ENCODE results near the gene GRIN1. TPM values are rescaled to one million over a fixed set of nuclear protein-coding genes. Genes with fewer than 3 reads are reported as not detected.

GRIN1 gene
- total and polyA plus RNA-seq, 2 of the 13 experiments (the other 11 are each of a cell fraction or from before 2014, with no cell fraction given): 0.13 TPM; not detected in 1

DNA sequence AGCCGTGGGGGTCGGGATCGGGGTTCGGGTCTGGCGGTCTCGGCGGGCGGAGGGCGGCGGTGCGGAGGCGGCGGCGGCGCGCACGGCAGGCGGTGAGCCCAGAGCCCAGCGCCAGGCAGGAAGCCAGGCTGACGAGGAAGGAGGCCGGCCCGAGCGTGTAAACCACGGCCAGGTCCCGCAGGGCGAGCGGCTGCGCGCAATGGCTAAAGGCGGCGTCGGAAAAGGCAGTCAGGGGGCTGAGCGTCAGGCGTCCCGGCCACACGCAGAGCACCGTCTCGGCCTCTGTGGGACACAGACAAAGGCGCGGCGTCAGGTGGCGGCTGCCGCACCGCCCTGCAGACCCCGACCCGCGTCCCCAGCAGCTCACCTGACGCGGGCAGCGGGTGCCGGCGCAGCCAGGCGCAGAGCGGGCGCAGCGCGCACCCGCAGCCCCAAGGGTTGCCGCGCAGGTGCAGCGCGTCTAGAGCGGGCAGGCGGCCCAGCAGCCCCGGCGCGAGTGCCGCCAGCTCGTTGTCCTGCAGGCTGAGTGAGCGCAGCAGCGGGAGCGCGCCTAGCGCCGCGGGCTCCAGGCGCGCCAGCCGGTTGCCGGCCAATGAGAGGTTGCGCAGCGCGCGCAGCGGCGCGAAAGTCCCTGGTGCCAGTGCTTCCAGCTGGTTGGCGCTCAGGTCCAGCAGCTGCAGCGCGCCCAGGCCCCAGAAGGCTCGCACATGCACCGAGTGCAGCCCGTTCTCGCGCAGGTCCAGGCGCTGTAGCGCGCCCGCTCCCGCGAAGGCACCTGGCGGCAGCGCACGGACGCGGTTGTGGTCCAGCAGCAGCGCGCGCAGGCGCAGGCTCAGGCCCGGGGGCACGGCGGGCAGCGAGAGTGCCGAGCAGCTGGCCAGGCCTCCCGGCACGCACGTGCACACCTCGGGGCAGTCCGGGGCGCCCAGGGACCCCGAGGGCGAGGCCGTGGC is 30.2 kb downstream of the GRIN1 start (continued):
- TF ChIP-seq, protein P1, sequence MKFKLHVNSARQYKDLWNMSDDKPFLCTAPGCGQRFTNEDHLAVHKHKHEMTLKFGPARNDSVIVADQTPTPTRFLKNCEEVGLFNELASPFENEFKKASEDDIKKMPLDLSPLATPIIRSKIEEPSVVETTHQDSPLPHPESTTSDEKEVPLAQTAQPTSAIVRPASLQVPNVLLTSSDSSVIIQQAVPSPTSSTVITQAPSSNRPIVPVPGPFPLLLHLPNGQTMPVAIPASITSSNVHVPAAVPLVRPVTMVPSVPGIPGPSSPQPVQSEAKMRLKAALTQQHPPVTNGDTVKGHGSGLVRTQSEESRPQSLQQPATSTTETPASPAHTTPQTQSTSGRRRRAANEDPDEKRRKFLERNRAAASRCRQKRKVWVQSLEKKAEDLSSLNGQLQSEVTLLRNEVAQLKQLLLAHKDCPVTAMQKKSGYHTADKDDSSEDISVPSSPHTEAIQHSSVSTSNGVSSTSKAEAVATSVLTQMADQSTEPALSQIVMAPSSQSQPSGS (CRISPR knock-in tag; IDR thresholded peaks at IDR 0.05): no peak
- TF ChIP-seq ZNF749 (CRISPR knock-in tag; IDR thresholded peaks at IDR 0.05; ENCODE audit: borderline replicate concordance): peak; percentile 39; the same call in 1 of the 2 replicates
- no peak for TF ChIP-seq ZNF205 (CRISPR knock-in tag; IDR thresholded peaks at IDR 0.05)
- no peak for TF ChIP-seq ISX (CRISPR knock-in tag; conservative IDR thresholded peaks at IDR 0.05)
- no peak for TF ChIP-seq MAZ (IDR thresholded peaks at IDR 0.05; ENCODE audit: borderline replicate concordance, low read depth, low read length)
- 0 out of 2 replicates have a peak, but pooled peaks have one; percentile 16 for TF ChIP-seq MAZ (CRISPR knock-in tag; IDR thresholded peaks at IDR 0.05; ENCODE audit: low read depth)
- TF ChIP-seq DNMT3B (CRISPR knock-in tag; conservative IDR thresholded peaks at IDR 0.05): no peak
- TF ChIP-seq, protein P2, sequence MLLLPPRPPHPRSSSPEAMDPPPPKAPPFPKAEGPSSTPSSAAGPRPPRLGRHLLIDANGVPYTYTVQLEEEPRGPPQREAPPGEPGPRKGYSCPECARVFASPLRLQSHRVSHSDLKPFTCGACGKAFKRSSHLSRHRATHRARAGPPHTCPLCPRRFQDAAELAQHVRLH (CRISPR knock-in tag; IDR thresholded peaks at IDR 0.05; ENCODE audit: borderline replicate concordance, low read depth): no peak
- TF ChIP-seq ZNF567 (CRISPR knock-in tag; IDR thresholded peaks at IDR 0.05; ENCODE audit: borderline replicate concordance): no peak
- TF ChIP-seq TAF1 (CRISPR knock-in tag; IDR thresholded peaks at IDR 0.05): no peak
- TF ChIP-seq ZNF564 (CRISPR knock-in tag; IDR thresholded peaks at IDR 0.05): no peak
- TF ChIP-seq, protein P3, sequence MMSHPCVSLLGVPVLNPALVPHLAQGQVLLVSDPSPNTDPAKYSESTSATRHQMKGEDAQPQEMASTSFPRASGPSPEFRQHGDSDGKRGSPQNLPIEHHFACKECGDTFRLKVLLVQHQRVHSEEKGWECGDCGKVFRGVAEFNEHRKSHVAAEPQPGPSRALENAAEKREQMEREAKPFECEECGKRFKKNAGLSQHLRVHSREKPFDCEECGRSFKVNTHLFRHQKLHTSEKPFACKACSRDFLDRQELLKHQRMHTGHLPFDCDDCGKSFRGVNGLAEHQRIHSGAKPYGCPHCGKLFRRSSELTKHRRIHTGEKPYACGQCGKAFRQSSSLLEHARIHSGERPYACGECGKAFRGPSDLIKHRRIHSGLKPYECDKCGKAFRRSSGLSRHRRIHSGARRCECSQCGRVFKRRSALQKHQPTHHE (CRISPR knock-in tag; IDR thresholded peaks at IDR 0.05; ENCODE audit: borderline replicate concordance): 0 out of 2 replicates have a peak, but pooled peaks have one; percentile 16
- TF ChIP-seq MTF1 (CRISPR knock-in tag; IDR thresholded peaks at IDR 0.05): no peak
- no peak for TF ChIP-seq ZNF615 (CRISPR knock-in tag; IDR thresholded peaks at IDR 0.05; ENCODE audit: borderline replicate concordance)
- no peak for TF ChIP-seq ZNF678 (CRISPR knock-in tag; IDR thresholded peaks at IDR 0.05)
- TF ChIP-seq IKZF4 (CRISPR knock-in tag; IDR thresholded peaks at IDR 0.05; ENCODE audit: borderline replicate concordance, low read depth, not compliant biosample characterization): no peak
- no peak for TF ChIP-seq POLR2AphosphoS5 (IDR thresholded peaks at IDR 0.05; ENCODE audit: low read depth, low read length)
- TF ChIP-seq KLF12 (CRISPR knock-in tag; IDR thresholded peaks at IDR 0.05; ENCODE audit: borderline replicate concordance): no peak
- 0 out of 2 replicates have a peak, but pooled peaks have one; percentile 16 for TF ChIP-seq MTF2 (CRISPR knock-in tag; IDR thresholded peaks at IDR 0.05; ENCODE audit: borderline replicate concordance)
- no peak for TF ChIP-seq ZSCAN20 (CRISPR knock-in tag; IDR thresholded peaks at IDR 0.05; ENCODE audit: borderline replicate concordance)
- no peak for TF ChIP-seq ZC3H13 (CRISPR knock-in tag; IDR thresholded peaks at IDR 0.05)
- TF ChIP-seq, protein P4, sequence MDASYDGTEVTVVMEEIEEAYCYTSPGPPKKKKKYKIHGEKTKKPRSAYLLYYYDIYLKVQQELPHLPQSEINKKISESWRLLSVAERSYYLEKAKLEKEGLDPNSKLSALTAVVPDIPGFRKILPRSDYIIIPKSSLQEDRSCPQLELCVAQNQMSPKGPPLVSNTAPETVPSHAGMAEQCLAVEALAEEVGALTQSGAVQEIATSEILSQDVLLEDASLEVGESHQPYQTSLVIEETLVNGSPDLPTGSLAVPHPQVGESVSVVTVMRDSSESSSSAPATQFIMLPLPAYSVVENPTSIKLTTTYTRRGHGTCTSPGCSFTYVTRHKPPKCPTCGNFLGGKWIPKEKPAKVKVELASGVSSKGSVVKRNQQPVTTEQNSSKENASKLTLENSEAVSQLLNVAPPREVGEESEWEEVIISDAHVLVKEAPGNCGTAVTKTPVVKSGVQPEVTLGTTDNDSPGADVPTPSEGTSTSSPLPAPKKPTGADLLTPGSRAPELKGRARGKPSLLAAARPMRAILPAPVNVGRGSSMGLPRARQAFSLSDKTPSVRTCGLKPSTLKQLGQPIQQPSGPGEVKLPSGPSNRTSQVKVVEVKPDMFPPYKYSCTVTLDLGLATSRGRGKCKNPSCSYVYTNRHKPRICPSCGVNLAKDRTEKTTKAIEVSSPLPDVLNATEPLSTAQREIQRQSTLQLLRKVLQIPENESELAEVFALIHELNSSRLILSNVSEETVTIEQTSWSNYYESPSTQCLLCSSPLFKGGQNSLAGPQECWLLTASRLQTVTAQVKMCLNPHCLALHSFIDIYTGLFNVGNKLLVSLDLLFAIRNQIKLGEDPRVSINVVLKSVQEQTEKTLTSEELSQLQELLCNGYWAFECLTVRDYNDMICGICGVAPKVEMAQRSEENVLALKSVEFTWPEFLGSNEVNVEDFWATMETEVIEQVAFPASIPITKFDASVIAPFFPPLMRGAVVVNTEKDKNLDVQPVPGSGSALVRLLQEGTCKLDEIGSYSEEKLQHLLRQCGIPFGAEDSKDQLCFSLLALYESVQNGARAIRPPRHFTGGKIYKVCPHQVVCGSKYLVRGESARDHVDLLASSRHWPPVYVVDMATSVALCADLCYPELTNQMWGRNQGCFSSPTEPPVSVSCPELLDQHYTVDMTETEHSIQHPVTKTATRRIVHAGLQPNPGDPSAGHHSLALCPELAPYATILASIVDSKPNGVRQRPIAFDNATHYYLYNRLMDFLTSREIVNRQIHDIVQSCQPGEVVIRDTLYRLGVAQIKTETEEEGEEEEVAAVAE (CRISPR knock-in tag; IDR thresholded peaks at IDR 0.05; ENCODE audit: borderline replicate concordance): no peak

Data from HepG2 (cell line).